ENCODE measurements around the gene ADAMTSL2.

ADAMTSL2 gene

GRCh38 chr9:133534346-133535291 is at the start of gene ADAMTSL2:
ADAMTSL2 (plus strand) TSS chr9:133534704; CDS start chr9:133536713, 2,009 bp downstream.
- in situ Hi-C loops (cut with MboI; ENCODE audit: low sequenced_read_pairs): no loop called here

DNA sequence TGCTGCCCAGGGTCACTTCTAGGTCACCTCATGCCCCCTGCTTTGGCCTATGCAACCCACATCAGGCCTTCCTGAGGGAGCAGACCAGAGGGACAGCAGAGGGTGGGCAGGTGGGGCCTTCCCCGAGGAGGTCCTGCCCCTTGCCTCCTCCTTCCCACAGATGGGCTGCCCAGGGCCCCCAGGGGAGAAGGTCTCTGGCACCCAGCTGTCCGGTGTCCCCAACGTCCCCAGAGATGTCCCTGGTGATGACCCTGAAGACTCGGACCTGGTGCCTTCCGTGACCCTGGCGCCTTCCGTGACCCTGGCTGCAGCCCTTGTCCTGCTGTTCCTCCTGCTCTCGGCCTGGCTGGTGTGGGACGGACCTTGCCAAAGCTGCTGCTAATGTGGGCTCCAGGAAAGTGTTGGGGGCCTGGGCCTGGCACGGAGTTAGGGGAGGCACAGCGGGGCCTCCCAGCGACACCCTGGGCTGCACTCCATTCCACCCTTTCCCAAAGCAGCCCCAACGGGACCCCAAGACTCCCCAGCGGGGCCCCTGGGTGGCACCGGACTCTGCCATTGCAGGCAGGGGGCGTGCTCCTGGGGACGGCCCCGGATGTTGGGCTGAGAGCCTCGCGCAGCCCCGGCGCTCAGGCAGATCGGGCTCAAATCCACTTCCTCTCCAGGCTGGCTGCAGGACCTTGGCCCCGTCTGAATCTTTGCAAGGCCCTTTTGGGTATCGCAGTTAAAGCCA is 48.8 kb upstream of the ADAMTSL2 start:
- in situ Hi-C loops (cut with MboI; ENCODE audit: low sequenced_read_pairs): loop anchor here (10.0 kb wide), 1 partner anchor 301 kb away; no protein-coding TSS in a partner anchor

- in situ Hi-C loops (cut with MboI; ENCODE audit: low sequenced_read_pairs): loop anchor here (10.0 kb wide), 1 partner anchor 303 kb away; no protein-coding TSS in a partner anchor
Observed at GRCh38 chr9:133487331-133487725, 47.2 kb upstream of the ADAMTSL2 start.

GRCh38 chr9:133488686-133489252 is 45.7 kb upstream of the ADAMTSL2 start:
- in situ Hi-C loops (cut with MboI; ENCODE audit: low sequenced_read_pairs): loop anchor here (10.0 kb wide), 1 partner anchor 304 kb away; no protein-coding TSS in a partner anchor

GRCh38 chr9:133489253-133490190 is 45.0 kb upstream of the ADAMTSL2 start:
- in situ Hi-C loops (cut with MboI; ENCODE audit: low sequenced_read_pairs): loop anchor here (10.0 kb wide), 1 partner anchor 305 kb away; no protein-coding TSS in a partner anchor

DNA sequence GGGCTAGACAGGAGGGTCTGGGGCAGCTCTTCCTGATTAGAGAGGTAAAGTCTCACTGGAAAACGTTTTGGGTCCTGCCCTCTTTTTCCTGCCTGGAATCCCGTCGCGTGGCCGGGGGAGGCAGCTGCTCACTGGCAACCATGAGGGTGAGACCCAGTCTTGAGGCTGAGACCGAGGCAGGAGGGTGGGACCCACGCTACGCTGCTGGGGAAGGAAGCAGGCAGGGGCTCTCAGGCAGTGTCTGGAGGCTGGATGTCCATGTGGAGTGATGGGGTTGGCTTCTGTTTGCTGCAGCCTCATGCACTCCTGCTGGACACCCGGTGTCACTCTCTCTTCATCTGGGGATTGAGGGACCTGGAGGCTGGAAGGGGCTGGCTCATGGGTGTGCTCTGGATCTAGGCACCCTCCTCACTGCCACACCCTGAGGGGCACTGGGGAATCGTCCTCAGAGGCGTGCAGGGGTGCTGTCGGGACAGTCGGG is 44.3 kb upstream of the ADAMTSL2 start:
- in situ Hi-C loops (cut with MboI; ENCODE audit: low sequenced_read_pairs): no loop called here

GRCh38 chr9:133490865-133491655 is 43.4 kb upstream of the ADAMTSL2 start:
- in situ Hi-C loops (cut with MboI; ENCODE audit: low sequenced_read_pairs): no loop called here

DNA sequence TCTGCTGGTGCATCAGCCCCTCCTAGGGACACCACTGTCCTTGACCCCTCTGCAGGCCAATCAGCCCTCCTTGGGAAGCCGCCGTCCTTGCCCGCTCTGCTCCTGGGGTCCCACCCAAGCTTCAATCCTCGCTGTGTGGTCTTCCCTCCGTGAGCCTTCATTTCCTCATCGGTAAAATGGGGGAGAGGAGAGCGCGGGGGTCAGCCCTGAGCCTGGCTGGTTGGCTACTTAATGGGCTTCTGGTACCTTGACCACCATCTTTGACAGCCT is 42.9 kb upstream of the ADAMTSL2 start:
- in situ Hi-C loops (cut with MboI; ENCODE audit: low sequenced_read_pairs): no loop called here

DNA sequence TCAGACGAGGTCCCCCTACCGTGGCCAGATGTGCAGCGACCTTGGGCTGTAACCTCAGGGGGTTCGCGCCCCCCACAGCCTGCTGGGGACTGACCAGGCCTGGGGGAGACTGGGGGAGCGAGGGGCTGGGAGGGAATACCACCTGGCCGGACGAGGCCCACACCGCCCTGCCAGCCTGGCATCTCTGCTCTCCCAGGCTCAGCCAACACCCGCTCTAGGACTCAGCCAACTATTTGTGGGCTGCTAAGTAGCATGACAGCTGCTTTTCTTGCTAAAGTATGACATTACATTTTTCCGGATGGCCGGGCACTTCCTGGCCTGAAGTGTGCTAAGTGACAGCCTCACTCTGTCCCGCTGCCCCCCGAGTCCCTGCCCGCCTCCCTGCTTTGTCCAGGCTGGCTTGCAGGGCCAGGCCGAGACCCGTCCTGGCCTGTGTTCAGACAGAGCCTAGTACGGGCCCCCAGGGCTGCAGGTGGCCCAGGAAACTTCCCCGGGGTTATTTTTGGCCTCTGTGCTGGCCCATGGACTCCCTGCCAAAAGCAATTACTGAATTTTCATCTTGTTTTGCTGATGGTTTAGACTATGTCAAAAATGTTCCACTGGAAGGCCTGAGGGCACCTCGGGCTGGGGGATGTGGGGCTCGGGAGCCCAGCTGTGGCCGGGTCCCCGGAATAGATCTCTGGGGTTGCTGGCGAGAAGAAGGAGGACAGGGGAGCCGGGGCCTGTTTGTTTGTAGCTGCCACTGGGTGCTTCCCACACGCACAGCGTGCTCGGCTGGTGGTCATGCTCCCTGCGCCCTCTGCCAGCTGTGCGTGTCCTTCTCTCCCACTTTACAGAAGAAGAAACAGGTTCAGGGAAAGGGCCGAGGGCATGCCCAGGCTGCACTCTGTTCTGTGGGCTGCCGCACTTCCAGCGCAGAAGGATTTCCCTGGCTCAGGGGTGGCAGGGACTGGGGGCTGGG is 42.2 kb upstream of the ADAMTSL2 start:
- in situ Hi-C loops (cut with MboI; ENCODE audit: low sequenced_read_pairs): no loop called here

DNA sequence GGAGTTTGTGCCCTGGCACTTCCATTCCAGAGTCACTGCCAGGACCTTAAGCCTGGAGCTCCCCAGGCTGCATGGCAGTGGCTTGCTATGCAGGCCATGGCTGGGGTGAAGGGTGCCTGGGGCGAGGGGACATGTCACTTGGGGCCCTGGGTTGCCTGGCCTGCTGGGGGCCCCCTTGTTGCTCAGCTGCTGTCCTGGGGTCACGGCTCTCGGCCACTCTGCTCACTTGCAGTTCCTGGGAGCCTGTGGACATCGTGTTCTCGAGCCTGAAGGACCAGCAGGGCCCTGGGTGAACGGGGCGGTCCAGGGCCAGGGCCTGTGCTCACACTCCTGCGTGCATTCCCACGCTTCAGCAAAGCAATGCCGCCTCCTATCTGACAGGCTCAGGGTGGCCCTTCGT is 41.1 kb upstream of the ADAMTSL2 start:
- in situ Hi-C loops (cut with MboI; ENCODE audit: low sequenced_read_pairs): no loop called here

DNA sequence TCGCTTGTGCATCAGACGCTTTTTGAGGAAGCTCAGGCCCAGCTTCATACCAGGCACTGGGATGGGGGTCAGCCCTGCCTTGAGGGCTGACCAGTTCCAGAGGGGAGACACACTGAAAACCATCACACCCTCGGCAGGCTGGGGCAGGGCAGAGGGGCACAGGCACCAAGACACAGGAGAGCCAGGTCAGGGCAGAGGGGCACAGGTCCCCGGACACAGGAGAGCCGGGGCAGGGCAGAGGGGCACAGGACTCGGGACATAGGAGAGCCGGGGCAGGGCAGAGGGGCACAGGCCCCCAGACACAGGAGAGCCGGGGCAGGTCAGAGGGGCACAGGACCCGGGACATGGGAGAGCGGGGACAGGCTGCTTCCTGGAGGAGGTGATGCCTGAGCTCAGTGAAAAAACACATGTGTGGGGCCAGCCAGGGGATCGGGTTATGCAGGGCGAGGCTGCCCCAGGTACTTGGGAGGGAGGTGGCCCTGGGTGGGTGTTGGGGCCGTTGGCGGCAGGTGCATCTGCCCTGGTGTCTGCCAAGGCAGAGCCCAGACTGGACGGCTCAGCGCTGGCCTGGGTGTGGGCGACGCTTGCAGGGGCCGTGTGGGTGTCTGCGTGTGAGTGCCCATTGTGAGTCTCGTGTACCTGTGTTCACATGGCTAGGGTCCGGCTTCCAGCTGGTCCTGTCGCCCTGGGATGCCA is 40.5 kb upstream of the ADAMTSL2 start:
- in situ Hi-C loops (cut with MboI; ENCODE audit: low sequenced_read_pairs): no loop called here

DNA sequence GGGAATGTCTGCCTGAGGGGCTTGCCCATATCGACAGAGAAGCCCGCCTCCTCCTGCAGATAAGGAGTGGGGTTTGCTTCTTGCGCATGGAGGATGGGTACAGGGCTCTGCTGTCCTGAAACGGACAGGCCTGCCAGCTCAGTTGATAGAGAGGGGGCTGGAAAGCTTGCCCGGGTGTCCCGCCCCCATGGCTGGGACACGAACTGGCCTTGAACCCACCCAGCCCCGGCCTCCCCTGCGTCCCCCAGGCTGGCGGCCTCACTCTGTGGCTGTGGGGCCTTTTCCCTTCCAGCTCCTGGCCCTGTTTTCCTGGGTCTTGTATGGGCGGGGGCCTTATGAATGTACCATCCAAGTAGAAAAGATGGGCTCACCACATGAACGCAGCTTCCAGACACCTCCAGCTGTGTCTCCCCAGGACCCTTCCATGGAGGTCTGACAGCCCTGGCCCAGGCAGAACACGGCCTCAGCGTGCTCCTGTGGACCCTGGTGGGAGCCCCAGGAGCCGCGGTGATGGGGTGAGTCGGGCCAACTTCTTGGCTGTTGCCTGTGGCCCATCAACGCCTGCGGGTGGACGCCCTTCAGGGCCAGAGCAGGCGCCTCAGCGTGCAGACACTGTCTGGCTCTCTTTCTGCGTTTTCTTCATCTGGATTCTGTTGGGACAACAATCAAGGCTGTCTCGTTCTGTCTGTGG is 39.7 kb upstream of the ADAMTSL2 start:
- in situ Hi-C loops (cut with MboI; ENCODE audit: low sequenced_read_pairs): no loop called here

- in situ Hi-C loops (cut with MboI; ENCODE audit: low sequenced_read_pairs): no loop called here
Observed at GRCh38 chr9:133495327-133496293, 38.9 kb upstream of the ADAMTSL2 start.

DNA sequence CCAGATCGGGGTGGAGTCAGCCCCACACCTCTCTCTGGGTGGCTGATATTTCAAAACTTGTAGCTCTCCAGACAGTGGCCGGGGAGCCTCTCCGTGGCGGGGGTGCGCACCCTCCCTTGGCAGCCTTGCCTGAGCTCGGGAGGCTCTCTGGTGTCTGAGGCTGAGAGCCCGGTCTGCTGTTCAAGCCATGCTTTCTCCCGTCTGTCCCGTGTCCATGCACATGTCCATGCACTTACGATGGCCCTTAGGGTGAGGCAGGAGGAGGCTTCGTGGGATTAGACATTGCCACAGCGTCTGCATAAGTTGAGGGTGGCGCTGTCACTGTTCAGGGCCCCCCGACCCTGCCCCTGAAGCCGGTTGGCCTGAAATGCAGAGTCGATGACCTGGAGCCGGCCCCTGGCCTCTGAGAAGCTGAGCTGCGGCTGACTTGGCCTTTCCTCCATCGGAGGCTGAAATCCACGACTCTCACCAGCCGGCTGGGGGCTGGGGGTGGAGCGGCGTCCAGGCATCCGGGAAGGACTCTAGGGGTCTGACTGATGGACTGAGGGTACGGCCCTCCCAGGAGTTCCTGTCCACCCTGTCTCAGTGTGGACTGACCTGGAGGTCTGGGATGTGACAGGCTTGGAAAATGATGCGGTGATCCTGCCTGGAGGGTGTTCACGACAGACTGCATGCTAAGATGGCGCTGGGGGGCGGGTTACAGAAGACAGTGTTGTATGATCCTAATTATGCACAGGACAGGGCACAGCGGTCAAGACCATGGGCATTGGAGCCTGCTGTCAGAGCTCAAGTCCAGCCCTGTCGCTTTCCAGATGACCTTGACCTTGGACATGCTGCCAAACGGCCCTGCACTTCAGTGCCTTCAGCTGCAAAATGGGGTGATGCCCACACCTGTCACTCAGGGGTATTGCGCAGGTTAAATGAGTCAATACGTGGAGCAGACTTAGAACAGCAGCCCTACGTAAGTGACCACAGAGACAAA is 37.4 kb upstream of the ADAMTSL2 start:
- in situ Hi-C loops (cut with MboI; ENCODE audit: low sequenced_read_pairs): no loop called here
